ENCODE measurements around the gene TADA2A.

- TF ChIP-seq POLR2A (IDR thresholded peaks at IDR 0.05) = no peak
- TF ChIP-seq, protein P1, sequence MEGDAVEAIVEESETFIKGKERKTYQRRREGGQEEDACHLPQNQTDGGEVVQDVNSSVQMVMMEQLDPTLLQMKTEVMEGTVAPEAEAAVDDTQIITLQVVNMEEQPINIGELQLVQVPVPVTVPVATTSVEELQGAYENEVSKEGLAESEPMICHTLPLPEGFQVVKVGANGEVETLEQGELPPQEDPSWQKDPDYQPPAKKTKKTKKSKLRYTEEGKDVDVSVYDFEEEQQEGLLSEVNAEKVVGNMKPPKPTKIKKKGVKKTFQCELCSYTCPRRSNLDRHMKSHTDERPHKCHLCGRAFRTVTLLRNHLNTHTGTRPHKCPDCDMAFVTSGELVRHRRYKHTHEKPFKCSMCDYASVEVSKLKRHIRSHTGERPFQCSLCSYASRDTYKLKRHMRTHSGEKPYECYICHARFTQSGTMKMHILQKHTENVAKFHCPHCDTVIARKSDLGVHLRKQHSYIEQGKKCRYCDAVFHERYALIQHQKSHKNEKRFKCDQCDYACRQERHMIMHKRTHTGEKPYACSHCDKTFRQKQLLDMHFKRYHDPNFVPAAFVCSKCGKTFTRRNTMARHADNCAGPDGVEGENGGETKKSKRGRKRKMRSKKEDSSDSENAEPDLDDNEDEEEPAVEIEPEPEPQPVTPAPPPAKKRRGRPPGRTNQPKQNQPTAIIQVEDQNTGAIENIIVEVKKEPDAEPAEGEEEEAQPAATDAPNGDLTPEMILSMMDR (IDR thresholded peaks at IDR 0.05) = no peak
These were observed 113.5 kb downstream of the TADA2A start for GRCh38 chr17:37520174-37520573.

Measured in thyroid gland (tissue), 4 donors.